HCT116 (cell line): ENCODE results near the gene CLRN3. TPM values are rescaled to one million over a fixed set of nuclear protein-coding genes. Genes with fewer than 3 reads are reported as not detected.

Source experiments
- ATAC-seq: fragments of 200-7000 bp; cut with Tn5 transposase; 2 replicates; pipeline ENCODE4 v1.9.1; 2020; ENCODE audit warnings: mild to moderate bottlenecking, moderate library complexity
- BruUV-seq: library from RNA; stranded (reverse); fragments of 400-500 nt; replicated peaks from 2 replicates; lab custom pipeline; 2021; lab: Mats Ljungman, UMichigan
- CTCF ChIA-PET: fragments of 300-600 bp; sonication (Branson Sonifier 250); formaldehyde crosslinking; loops from one replicate; lab custom pipeline; 2021; ENCODE audit warnings: antibody characterized with exemption; lab: Charles Lee
- POLR2A ChIA-PET: fragments of 300-600, 350-600 bp; sonication (Branson Sonifier 250); formaldehyde crosslinking; loops from one replicate; lab custom pipeline; 2021; ENCODE audit warnings: antibody characterized with exemption; lab: Charles Lee
- RAD21 ChIA-PET, 2 experiments: fragments of 300-600 bp; sonication (Branson Sonifier 250); formaldehyde crosslinking; loops; one replicate each; lab custom pipeline; 2023; ENCODE audit warnings: low total read pairs in 2 of 2; ENCODE audit not compliant: uncharacterized antibody in 2 of 2, unreplicated experiment in 2 of 2, low non-redundant PET in 1 of 2; lab: Charles Lee
- DNase-seq: peaks from one replicate; pipeline ENCODE4 v3.0.0-alpha.2; 2010; ENCODE audit warnings: low read depth, low spot score
- H2AFZ ChIP-seq: fragments of 200-600 bp; shearing (Covaris generic), sonication (generic); 2 replicates; pipeline ENCODE4 v1.6.1; 2017; ENCODE audit warnings: low read depth, mixed run types, mixed read lengths, antibody characterized with exemption, low read length; ENCODE audit not compliant: poor library complexity, severe bottlenecking
- H3K27ac ChIP-seq: 2 replicates; pipeline ENCODE4 v1.5.1; 2012; ENCODE audit warnings: low read depth, low read length
- H3K27me3 ChIP-seq: fragments of 200-600 bp; sonication (generic); 2 replicates; pipeline ENCODE4 v1.6.1; 2016; ENCODE audit warnings: mixed run types, low read length, mixed read lengths; ENCODE audit not compliant: insufficient read depth
- H3K36me3 ChIP-seq, 2 experiments: fragments of 200-500 bp in 1 of 2; fragments of 200-600 bp in 1 of 2; sonication (Bioruptor generic) in 1 of 2; sonication (generic) in 1 of 2; 2 replicates each; pipeline versions ENCODE4 v1.5.1 to v1.6.1; 2014 to 2016; ENCODE audit warnings: low read length in 2 of 2, inconsistent platforms in 1 of 2, mixed read lengths in 1 of 2, mixed run types in 1 of 2; ENCODE audit not compliant: insufficient read depth in 2 of 2, control insufficient read depth in 1 of 2
- H3K4me1 ChIP-seq, 2 experiments: fragments of 200-600 bp in 1 of 2; sonication (generic) in 1 of 2; 2 replicates each; pipeline versions ENCODE4 v1.5.1 to v1.6.1; 2012 to 2017; ENCODE audit warnings: low read length in 2 of 2, inconsistent platforms in 1 of 2, mild to moderate bottlenecking in 1 of 2, mixed read lengths in 1 of 2, mixed run types in 1 of 2, moderate library complexity in 1 of 2; ENCODE audit not compliant: insufficient read depth in 2 of 2, control insufficient read depth in 1 of 2
- H3K4me2 ChIP-seq: fragments of 200-600 bp; sonication (generic); 2 replicates; pipeline ENCODE4 v1.6.1; 2017; ENCODE audit warnings: mixed run types, low read length, mixed read lengths
- H3K4me3 ChIP-seq, 2 experiments: fragments of 200-600 bp in 1 of 2; sonication (generic) in 1 of 2; replicated peaks in 1 of 2; 2 replicates each; pipeline ENCODE4 v1.5.1; 2011 to 2016; ENCODE audit warnings: low read length in 2 of 2, control low read depth in 1 of 2, low read depth in 1 of 2, mild to moderate bottlenecking in 1 of 2, mixed read lengths in 1 of 2, mixed run types in 1 of 2
- H3K79me2 ChIP-seq: fragments of 200-600 bp; sonication (generic); 2 replicates; pipeline ENCODE4 v1.6.1; 2017; ENCODE audit warnings: mild to moderate bottlenecking, mixed run types, low read length, moderate library complexity, mixed read lengths; ENCODE audit not compliant: insufficient read depth
- H3K9ac ChIP-seq: fragments of 200-600 bp; sonication (generic); 2 replicates; pipeline ENCODE4 v1.6.1; 2016; ENCODE audit warnings: low read length, mixed read lengths
- H3K9me2 ChIP-seq: fragments of 200-600 bp; sonication (generic), shearing (Covaris generic); 2 replicates; pipeline ENCODE4 v1.6.1; 2017; ENCODE audit warnings: mixed run types, mild to moderate bottlenecking, moderate library complexity; ENCODE audit not compliant: insufficient read depth
- H3K9me3 ChIP-seq, 2 experiments: fragments of 200-500 bp in 1 of 2; fragments of 200-600 bp in 1 of 2; sonication (Bioruptor generic) in 1 of 2; sonication (generic) in 1 of 2; 2 replicates each; pipeline ENCODE4 v1.6.1; 2014 to 2017; ENCODE audit warnings: low read length in 2 of 2, mixed read lengths in 2 of 2, inconsistent platforms in 1 of 2, low read depth in 1 of 2, mild to moderate bottlenecking in 1 of 2, mixed run types in 1 of 2, moderate library complexity in 1 of 2; ENCODE audit not compliant: control insufficient read depth in 1 of 2, insufficient read depth in 1 of 2
- H4K20me1 ChIP-seq: fragments of 200-600 bp; sonication (generic), shearing (Covaris generic); 2 replicates; pipeline ENCODE4 v1.6.1; 2017; ENCODE audit warnings: mixed run types, mild to moderate bottlenecking, moderate library complexity; ENCODE audit not compliant: insufficient read depth
- CEBPB ChIP-seq: IDR thresholded peaks from 2 replicates; pipeline ENCODE4 v1.6.1; 2012; ENCODE audit warnings: low read depth
- EGR1 ChIP-seq: IDR thresholded peaks from 2 replicates; pipeline ENCODE4 v1.6.1; 2012; ENCODE audit warnings: low read depth
- POLR2AphosphoS5 ChIP-seq: IDR thresholded peaks from 2 replicates; pipeline ENCODE4 v1.6.1; 2011; ENCODE audit warnings: mild to moderate bottlenecking, low read depth, low read length, moderate library complexity
- RAD21 ChIP-seq: IDR thresholded peaks from 2 replicates; pipeline ENCODE4 v1.6.1; 2012; ENCODE audit warnings: low read depth, mild to moderate bottlenecking
- TCF7L2 ChIP-seq: IDR thresholded peaks from 2 replicates; pipeline ENCODE4 v1.7.0; 2011; ENCODE audit warnings: borderline replicate concordance, inconsistent platforms; ENCODE audit not compliant: insufficient read depth, insufficient read length; ENCODE audit errors: extremely low read depth
- YY1 ChIP-seq: IDR thresholded peaks from 2 replicates; pipeline ENCODE4 v1.6.1; 2011; ENCODE audit warnings: low read length, low read depth, moderate library complexity, mild to moderate bottlenecking; ENCODE audit not compliant: insufficient replicate concordance; ENCODE audit errors: extremely low read depth
- ZFX ChIP-seq: fragments of 450-650 bp; IDR thresholded peaks from 2 replicates; pipeline ENCODE4 v1.6.1; 2017
- ZNF274 ChIP-seq: fragments of 200-500 bp; sonication (Bioruptor generic); IDR thresholded peaks from 2 replicates; pipeline ENCODE4 v1.6.1; 2014; ENCODE audit warnings: mild to moderate bottlenecking, low read depth, low read length, inconsistent platforms
- intact Hi-C: fragments of 100-400 bp; cut with micrococcal nuclease; formaldehyde crosslinking; loops from 2 replicates; pipeline ENCODE4 v1.10.0; 2022
- total RNA-seq: library from RNA; stranded (reverse); gene quantifications from one replicate; pipeline ENCODE4 v1.2.1, GENCODE V29; 2021; ENCODE audit not compliant: unreplicated experiment
- TF ChIP-seq, protein P1 (sequence below): IDR thresholded peaks from 2 replicates; pipeline ENCODE4 v1.6.1; 2012
- TF ChIP-seq, protein P2 (sequence below), 3 experiments: fragments of 200-600 bp in 1 of 3; sonication (generic) in 1 of 3; IDR thresholded peaks in 2 of 3; conservative IDR thresholded peaks in 1 of 3; 2 replicates each; pipeline ENCODE4 v1.5.1; 2012 to 2017; ENCODE audit warnings: low read depth in 2 of 3, low read length in 2 of 3, antibody characterized with exemption in 1 of 3, borderline replicate concordance in 1 of 3, control low read depth in 1 of 3, mild to moderate bottlenecking in 1 of 3, mixed read lengths in 1 of 3, mixed run types in 1 of 3, moderate library complexity in 1 of 3; ENCODE audit not compliant: insufficient read depth in 1 of 3

The CLRN3 gene
- total RNA-seq, 1 experiment from 2014 or later, result 0.39 TPM

DNA sequence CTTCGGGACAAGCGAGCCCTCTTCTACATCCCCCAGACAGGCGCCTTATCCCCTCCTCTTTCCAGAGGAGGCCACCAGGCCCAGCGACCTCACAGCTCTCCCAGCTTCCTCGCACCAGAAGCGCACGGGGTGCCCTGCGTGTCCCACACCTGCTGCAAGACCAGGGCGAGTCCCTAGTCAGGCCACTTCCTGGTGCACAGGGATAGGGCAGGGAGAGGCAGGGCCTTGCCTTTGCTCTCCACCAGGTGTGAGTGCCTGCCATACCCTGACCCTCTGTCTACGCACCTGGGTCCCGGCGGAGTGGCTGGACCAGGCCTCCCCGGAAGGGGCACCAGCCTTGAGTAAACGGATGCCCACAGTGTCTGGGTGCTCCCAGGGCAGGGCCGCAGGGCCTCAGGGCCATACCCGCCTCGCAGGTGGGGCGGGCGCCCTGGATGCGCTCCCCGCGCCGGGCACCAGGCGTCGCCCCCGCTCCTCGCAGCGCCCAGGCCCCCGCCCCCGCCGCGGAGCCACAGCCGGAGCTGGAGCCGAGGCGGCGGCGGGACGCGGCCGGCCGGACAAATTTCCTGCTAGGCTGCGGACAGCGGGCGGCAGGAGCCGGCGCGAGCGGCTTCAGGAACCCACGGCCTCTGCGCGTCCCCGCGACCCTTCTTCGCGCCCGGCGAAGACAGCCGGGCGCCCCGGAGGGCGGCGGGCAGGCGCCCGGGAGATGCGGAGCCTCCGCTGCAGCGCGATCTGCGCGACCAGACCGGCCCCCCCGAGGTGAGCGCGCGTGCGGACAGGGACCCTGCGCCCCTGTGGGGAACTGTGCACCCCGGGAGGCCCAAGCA, 14.0 kb upstream of the CLRN3 start, which contains the start of gene PTPRE:
PTPRE (plus strand) TSS at position 556 of the 830 bp plus-strand sequence. CDS start 133,779 bp downstream, outside the sequence.
- Histone ChIP-seq H4K20me1 (no peaks in the 10 kb centered on the region), H2AFZ (peak within 1 kb of the TSS; percentile 69), H3K27ac (peak within 1 kb of the TSS; percentile 56; the same call in 1 of the 2 replicates), H3K27me3 (no peaks in the 10 kb centered on the region), H3K79me2 (no peaks in the 10 kb centered on the region), H3K9me3 (no peaks in the 10 kb centered on the region), H3K9me2 (no peaks in the 10 kb centered on the region), H3K36me3 (no peaks in the 10 kb centered on the region), H3K4me2 (peak within 1 kb of the TSS; percentile 80), H3K9ac (peak within 1 kb of the TSS; percentile 61), H3K4me1 (peaks cover 25 to 46% of the 10 kb centered on the region in 2 experiments), H3K4me3 (peak within 1 kb of the TSS; percentile 44 to 62)
- TF ChIP-seq EGR1, result peak; percentile 80
- peak; percentile 93 for TF ChIP-seq RAD21
- peak; percentile 39 for TF ChIP-seq POLR2AphosphoS5
- TF ChIP-seq ZNF274, result no peak
- TF ChIP-seq ZFX, result peak; percentile 88
- peak; percentile 19 for TF ChIP-seq TCF7L2
- TF ChIP-seq YY1, result peak; percentile 37
- TF ChIP-seq, protein P1, sequence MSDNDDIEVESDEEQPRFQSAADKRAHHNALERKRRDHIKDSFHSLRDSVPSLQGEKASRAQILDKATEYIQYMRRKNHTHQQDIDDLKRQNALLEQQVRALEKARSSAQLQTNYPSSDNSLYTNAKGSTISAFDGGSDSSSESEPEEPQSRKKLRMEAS, result peak; percentile 57; the same call in 1 of the 2 replicates
- TF ChIP-seq, protein P2, sequence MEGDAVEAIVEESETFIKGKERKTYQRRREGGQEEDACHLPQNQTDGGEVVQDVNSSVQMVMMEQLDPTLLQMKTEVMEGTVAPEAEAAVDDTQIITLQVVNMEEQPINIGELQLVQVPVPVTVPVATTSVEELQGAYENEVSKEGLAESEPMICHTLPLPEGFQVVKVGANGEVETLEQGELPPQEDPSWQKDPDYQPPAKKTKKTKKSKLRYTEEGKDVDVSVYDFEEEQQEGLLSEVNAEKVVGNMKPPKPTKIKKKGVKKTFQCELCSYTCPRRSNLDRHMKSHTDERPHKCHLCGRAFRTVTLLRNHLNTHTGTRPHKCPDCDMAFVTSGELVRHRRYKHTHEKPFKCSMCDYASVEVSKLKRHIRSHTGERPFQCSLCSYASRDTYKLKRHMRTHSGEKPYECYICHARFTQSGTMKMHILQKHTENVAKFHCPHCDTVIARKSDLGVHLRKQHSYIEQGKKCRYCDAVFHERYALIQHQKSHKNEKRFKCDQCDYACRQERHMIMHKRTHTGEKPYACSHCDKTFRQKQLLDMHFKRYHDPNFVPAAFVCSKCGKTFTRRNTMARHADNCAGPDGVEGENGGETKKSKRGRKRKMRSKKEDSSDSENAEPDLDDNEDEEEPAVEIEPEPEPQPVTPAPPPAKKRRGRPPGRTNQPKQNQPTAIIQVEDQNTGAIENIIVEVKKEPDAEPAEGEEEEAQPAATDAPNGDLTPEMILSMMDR (IDR thresholded peaks at IDR 0.05 in 2 of 3, conservative IDR thresholded peaks at IDR 0.05 in 1 of 3; ENCODE audit: borderline replicate concordance in 1 of 3, insufficient read depth in 1 of 3, low read depth in 2 of 3, low read length in 2 of 3), result peak; percentile 64 to 78 (median 67)
- TF ChIP-seq CEBPB, result no peak
- ChIA-PET CTCF (interaction anchor here (0.6 to 3.1 kb wide), 17 partner anchors 13 to 305 kb away, joined by 3 to 69 read pairs (median 4); no protein-coding TSS in a partner anchor), RAD21 (interaction anchor here (0.6 to 2.5 kb wide), 7 partner anchors 53 to 163 kb away, joined by 3 to 20 read pairs (median 4); no protein-coding TSS in a partner anchor), POLR2A (interaction anchor here (1.0 to 1.8 kb wide), 3 partner anchors 102 to 163 kb away, joined by 3 to 11 read pairs (median 5); no protein-coding TSS in a partner anchor)
- ATAC-seq, result peak; percentile 92
- intact Hi-C loops, result loop anchor here (1.0 kb wide), 2 partner anchors 105 to 163 kb away; no protein-coding TSS in a partner anchor
- BruUV-seq, result no TSS peak
- DNase-seq, result peak; percentile 40
